Activated CD8-positive, alpha-beta memory T cell treated with anti-CD3 and anti-CD28 coated beads for 36 hours (primary cell): ENCODE results near the gene TUBB2A. TPM values are rescaled to one million over a fixed set of nuclear protein-coding genes. Genes with fewer than 3 reads are reported as not detected.
"Not testable (repeated sequence)": the region's sequence is repeated elsewhere in the genome, so short reads cannot be mapped to it uniquely, and the experiment has no call there.

Source experiments
- CTCF ChIA-PET: fragments of 350-600 bp; sonication (Branson Sonifier 250); formaldehyde crosslinking; loops from one replicate; lab custom pipeline; 2021; ENCODE audit warnings: antibody characterized with exemption; lab: Charles Lee
- POLR2A ChIA-PET: fragments of 350-600 bp; sonication (Branson Sonifier 250); formaldehyde crosslinking; loops from one replicate; lab custom pipeline; 2021; ENCODE audit warnings: antibody characterized with exemption; lab: Charles Lee
- total RNA-seq, 2 experiments: library from RNA; stranded (reverse); gene quantifications; one replicate each; pipeline ENCODE4 v1.2.3, GENCODE V29; 2021

TUBB2A gene
- total RNA-seq, 2 experiments from 2014 or later, result 1.8 to 2.1 TPM

GRCh38 chr6:3188262-3188661 lies 30.9 kb upstream of the TUBB2A start:
- ChIA-PET CTCF (no interaction called here), POLR2A (no interaction called here)

GRCh38 chr6:3186974-3187382 lies 29.6 kb upstream of the TUBB2A start:
- ChIA-PET POLR2A (no interaction called here), CTCF (no interaction called here)

GRCh38 chr6:3183066-3183465 lies 25.7 kb upstream of the TUBB2A start:
- CTCF ChIA-PET, result no interaction called here
- POLR2A ChIA-PET, result no interaction called here

DNA sequence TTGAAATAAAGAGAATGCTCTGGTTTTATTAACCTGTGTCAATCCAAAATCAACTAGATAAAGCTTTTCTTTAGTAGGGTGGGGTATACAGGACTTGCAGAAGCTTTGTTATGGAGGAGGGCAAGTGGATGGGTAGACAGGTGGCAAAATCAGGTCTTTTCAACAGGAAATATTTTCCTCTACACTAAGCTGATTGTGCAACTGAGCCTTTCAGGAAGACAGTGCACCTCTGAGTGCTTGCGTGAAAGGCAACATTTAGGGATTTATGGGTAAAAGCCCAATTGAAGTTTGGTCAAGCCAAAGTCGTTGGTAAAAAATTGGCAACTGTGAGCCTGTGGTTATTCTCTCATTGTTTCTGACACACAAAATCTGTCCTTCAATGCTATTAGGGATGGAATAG lies 23.8 kb upstream of the TUBB2A start:
- CTCF ChIA-PET, result interaction anchor here (0.7 kb wide), 1 partner anchor 34 kb away, joined by 3 read pairs; no protein-coding TSS in a partner anchor
- POLR2A ChIA-PET, result no interaction called here

- POLR2A ChIA-PET, CTCF ChIA-PET: not testable (repeated sequence)
Measured at GRCh38 chr6:3179945-3180344, 22.6 kb upstream of the TUBB2A start.

GRCh38 chr6:3178666-3179065 lies 21.3 kb upstream of the TUBB2A start:
- POLR2A ChIA-PET, CTCF ChIA-PET: not testable (repeated sequence)

- ChIA-PET POLR2A (no interaction called here), CTCF (interaction anchor here (0.8 kb wide), 1 partner anchor 75 kb away, joined by 3 read pairs; no protein-coding TSS in a partner anchor)
Measured at GRCh38 chr6:3176562-3177355, 19.4 kb upstream of the TUBB2A start.

- POLR2A ChIA-PET, result no interaction called here
- CTCF ChIA-PET, result interaction anchor here (0.8 kb wide), 1 partner anchor 75 kb away, joined by 3 read pairs; no protein-coding TSS in a partner anchor
Measured at GRCh38 chr6:3175715-3176402, 18.5 kb upstream of the TUBB2A start.

DNA sequence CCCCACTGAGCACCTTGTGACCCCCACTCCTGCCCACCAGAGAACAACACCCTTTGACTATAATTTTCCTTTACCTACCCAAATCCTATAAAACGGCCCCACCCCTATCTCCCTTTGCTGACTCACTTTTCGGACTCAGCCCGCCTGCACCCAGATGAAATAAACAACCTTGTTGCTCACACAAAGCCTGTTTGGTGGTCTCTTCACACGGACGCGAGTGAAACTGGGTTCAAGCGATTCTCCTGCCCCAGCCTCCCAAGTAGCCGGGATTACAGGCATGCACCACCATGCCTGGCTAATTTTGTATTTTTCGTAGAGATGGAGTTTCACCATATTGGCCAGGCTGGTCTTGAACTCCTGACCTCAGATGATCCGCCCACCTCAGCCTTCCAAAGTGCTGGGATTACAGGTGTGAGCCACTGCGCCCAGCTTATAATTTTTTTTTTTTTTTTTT lies 16.3 kb upstream of the TUBB2A start:
- CTCF ChIA-PET, result interaction anchor here (0.6 kb wide), 1 partner anchor 106 kb away, joined by 3 read pairs; no protein-coding TSS in a partner anchor
- POLR2A ChIA-PET, result not testable (repeated sequence)

- POLR2A ChIA-PET, CTCF ChIA-PET: not testable (repeated sequence)
Measured at GRCh38 chr6:3172789-3173188, 15.4 kb upstream of the TUBB2A start.

- CTCF ChIA-PET, POLR2A ChIA-PET: not testable (repeated sequence)
Measured at GRCh38 chr6:3171313-3172175, 14.2 kb upstream of the TUBB2A start.

- POLR2A ChIA-PET, CTCF ChIA-PET: not testable (repeated sequence)
Measured at GRCh38 chr6:3170676-3171075, 13.3 kb upstream of the TUBB2A start.

DNA sequence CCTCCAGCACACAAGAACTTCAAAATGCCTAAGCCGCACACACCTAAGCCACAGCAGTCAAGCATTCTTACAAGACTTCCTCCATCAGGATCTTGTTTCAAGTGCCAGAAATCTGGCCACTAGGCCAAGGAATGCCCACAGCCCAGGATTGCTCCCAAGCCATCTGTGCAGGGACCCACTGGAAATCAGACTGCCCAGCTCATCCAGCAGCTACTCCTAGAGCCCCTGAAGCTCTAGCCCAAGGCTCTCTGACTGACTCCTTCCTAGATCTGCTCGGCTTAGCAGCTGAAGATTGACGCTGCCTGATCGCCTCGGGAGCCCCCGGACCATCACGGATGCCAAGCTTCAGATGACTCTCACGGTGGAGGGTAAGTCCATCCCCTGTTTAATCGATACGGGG lies 10.7 kb upstream of the TUBB2A start:
- CTCF ChIA-PET, POLR2A ChIA-PET: not testable (repeated sequence)

- CTCF ChIA-PET, POLR2A ChIA-PET: not testable (repeated sequence)
Measured at GRCh38 chr6:3166535-3167225, 9.3 kb upstream of the TUBB2A start.

- ChIA-PET POLR2A (interaction anchor here (0.6 kb wide), 1 partner anchor 93 kb away, joined by 3 read pairs; no protein-coding TSS in a partner anchor), CTCF (no interaction called here)
Measured at GRCh38 chr6:3165631-3166534, 8.5 kb upstream of the TUBB2A start.

GRCh38 chr6:3164388-3164787 lies 7.0 kb upstream of the TUBB2A start:
- ChIA-PET CTCF (no interaction called here), POLR2A (no interaction called here)

DNA sequence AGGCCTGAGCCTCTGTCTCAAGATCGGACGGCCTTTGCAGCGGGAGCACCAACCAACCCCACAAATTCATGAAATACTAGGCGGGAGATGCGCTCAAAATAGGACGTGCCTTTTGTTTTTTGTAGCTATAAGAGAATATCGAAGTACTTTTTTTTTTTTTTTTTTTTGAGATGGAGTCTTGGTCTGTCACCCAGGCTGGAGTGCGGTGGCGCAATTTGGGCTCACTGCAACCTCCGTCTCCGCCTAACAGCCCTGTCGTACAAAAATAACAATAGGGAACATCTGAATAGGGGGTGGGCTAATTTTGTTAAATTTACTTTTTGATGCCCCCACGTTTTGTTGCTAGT lies 5.9 kb upstream of the TUBB2A start:
- ChIA-PET CTCF (interaction anchor here (1.6 kb wide), 1 partner anchor 24 kb away, joined by 4 read pairs; no protein-coding TSS in a partner anchor), POLR2A (interaction anchor here (0.6 kb wide), 2 partner anchors 38 to 66 kb away, joined by 3 to 5 read pairs; no protein-coding TSS in a partner anchor)
